Measurements from ENCODE around the gene DAPK1. TPM values are rescaled to one million over a fixed set of nuclear protein-coding genes. Genes with fewer than 3 reads are reported as not detected.
A peak's percentile ranks its signal among the peaks of the same experiment; 100 is the strongest.
"Not testable (repeated sequence)": the region's sequence is repeated elsewhere in the genome, so short reads cannot be mapped to it uniquely, and the experiment has no call there.

DAPK1 gene
- total and polyA plus RNA-seq, 2 donors = 28.1 to 35.5 TPM

DNA sequence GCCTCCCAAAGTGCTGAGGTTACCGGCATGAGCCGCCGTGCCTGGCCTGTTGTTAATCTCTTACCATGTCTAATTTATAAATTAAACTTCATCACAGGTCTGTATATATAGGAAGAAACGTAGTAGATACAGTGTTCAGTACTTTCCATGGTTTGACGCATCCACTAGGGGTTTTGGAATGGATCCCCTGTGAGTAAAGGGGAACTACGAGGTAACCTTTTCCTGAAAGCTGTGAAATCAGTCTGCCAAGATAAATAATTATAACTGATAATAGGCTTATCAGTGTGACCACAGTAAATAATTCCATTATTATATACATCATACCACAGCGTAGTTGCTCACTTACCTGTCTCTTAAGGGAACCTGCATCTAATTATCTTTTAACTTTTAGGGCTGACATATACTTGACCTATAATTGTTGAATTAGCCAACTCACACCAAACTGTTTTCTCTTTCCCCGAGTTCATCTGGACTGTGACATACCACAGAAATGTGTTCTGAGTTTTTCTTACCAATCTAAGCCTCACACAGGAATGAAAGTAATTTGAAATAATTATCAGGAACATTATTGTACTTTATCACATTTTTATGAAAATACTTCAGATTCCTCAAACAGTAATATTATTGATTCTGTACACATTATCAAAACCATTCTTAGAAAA is 42.9 kb downstream of the DAPK1 start:
- Histone ChIP-seq H3K27me3 (ENCODE audit: control insufficient read depth in 2 of 2, insufficient read depth in 1 of 2, low read length in 1 of 2) (no peaks in the 10 kb centered on the region), H3K4me1 (ENCODE audit: control insufficient read depth in 2 of 2, insufficient read depth in 2 of 2, low read length in 2 of 2) (peaks cover 9 to 25% of the 10 kb centered on the region in 2 donors), H3K27ac (ENCODE audit: low read depth in 1 of 2, low read length in 1 of 2) (no peak overlapping the region), H3K36me3 (ENCODE audit: control insufficient read depth in 2 of 2, insufficient read depth in 2 of 2, low read length in 1 of 2) (peaks cover 6 to 45% of the 10 kb centered on the region in 2 donors), H3K9me3 (ENCODE audit: control insufficient read depth in 2 of 2, insufficient read depth in 1 of 2, low read length in 1 of 2) (no peaks in the 10 kb centered on the region), H3K4me3 (ENCODE audit: low read length in 2 of 2) (no peak overlapping the region)
- 97% methylated on average over 8 of the region's 8 CpGs for WGBS
- no peak for DNase-seq (ENCODE audit: low read depth in 6 of 9, low spot score in 9 of 9)

DNA sequence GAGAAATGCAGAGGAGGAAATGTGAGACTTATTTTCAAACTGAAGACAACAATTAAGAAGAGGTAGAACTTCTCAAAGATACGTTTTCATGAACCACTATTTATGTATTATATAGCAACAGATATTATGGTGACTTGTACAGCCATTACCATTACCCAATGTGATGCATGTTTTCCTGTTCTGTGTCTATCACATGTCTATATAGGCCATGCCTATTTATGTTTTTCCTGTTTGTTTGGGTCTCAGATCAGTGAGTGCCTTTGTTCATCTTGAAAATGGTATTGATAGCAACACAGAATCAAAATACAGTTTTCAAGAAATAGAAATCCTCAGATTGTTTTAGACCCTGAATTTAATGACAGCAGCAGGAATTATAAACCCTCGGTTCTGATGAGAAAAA is 44.0 kb downstream of the DAPK1 start:
- H3K27ac ChIP-seq (ENCODE audit: low read depth in 1 of 2, low read length in 1 of 2) = no peak overlapping the region
- H3K9me3 ChIP-seq (ENCODE audit: control insufficient read depth in 2 of 2, insufficient read depth in 1 of 2, low read length in 1 of 2) = no peaks in the 10 kb centered on the region
- H3K4me3 ChIP-seq (ENCODE audit: low read length in 2 of 2) = no peak overlapping the region
- H3K27me3 ChIP-seq (ENCODE audit: control insufficient read depth in 2 of 2, insufficient read depth in 1 of 2, low read length in 1 of 2) = no peaks in the 10 kb centered on the region
- DNase-seq (ENCODE audit: low read depth in 6 of 9, low spot score in 9 of 9) = no peak
- peaks cover 6 to 51% of the 10 kb centered on the region in 2 donors for H3K36me3 ChIP-seq (ENCODE audit: control insufficient read depth in 2 of 2, insufficient read depth in 2 of 2, low read length in 1 of 2)
- peaks cover 4 to 27% of the 10 kb centered on the region in 2 donors for H3K4me1 ChIP-seq (ENCODE audit: control insufficient read depth in 2 of 2, insufficient read depth in 2 of 2, low read length in 2 of 2)
- WGBS = 97% methylated on average over 2 of the region's 2 CpGs

DNA sequence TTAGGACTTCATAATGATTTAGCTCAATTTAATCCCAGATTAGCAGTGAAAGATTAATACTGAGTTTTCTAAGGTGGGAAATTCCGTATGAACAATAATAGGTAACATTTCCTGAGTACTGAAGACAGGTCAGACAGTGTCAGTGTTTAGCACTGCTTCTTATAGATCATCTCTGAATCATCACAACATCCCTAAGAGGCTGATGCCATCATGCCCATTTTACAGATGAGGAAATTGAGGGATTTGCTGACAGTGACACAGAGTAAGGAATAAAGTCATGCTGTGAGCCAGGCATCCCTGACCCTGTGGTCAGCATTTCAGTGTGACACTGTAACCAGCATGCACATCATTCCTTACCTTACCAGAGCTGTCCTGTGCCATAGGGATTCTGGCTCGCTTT is 44.5 kb downstream of the DAPK1 start:
- Histone ChIP-seq H3K36me3 (ENCODE audit: control insufficient read depth in 2 of 2, insufficient read depth in 2 of 2, low read length in 1 of 2) (peaks cover 6 to 51% of the 10 kb centered on the region in 2 donors), H3K4me1 (ENCODE audit: control insufficient read depth in 2 of 2, insufficient read depth in 2 of 2, low read length in 2 of 2) (peaks cover 4 to 25% of the 10 kb centered on the region in 2 donors), H3K9me3 (ENCODE audit: control insufficient read depth in 2 of 2, insufficient read depth in 1 of 2, low read length in 1 of 2) (no peaks in the 10 kb centered on the region), H3K27ac (ENCODE audit: low read depth in 1 of 2, low read length in 1 of 2) (no peak overlapping the region), H3K4me3 (ENCODE audit: low read length in 2 of 2) (no peak overlapping the region), H3K27me3 (ENCODE audit: control insufficient read depth in 2 of 2, insufficient read depth in 1 of 2, low read length in 1 of 2) (no peaks in the 10 kb centered on the region)
- no peak for DNase-seq (ENCODE audit: low read depth in 6 of 9, low spot score in 9 of 9)
- WGBS = 74% methylated on average over 2 of the region's 2 CpGs

DNA sequence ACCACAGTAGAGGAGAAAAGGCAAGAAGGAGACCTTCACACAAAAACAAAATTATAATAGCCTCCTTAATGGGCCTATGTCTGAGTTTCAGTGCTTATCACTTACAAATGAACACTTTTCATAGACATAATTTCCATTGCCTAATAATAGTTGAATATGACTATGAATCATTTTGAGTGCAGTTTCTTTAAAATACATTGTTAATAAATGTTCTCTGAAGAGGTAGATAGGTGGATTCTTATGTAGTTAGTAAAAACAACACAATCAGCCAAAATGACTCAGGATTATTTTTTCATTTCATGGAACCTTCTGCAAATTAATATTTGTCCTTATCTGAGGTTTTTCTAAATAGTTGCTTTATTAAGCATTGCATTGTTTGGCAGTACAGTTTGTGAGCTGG is 45.6 kb downstream of the DAPK1 start:
- Histone ChIP-seq H3K27me3 (ENCODE audit: control insufficient read depth in 2 of 2, insufficient read depth in 1 of 2, low read length in 1 of 2) (no peaks in the 10 kb centered on the region), H3K27ac (ENCODE audit: low read depth in 1 of 2, low read length in 1 of 2) (no peak overlapping the region), H3K4me3 (ENCODE audit: low read length in 2 of 2) (no peak overlapping the region), H3K36me3 (ENCODE audit: control insufficient read depth in 2 of 2, insufficient read depth in 2 of 2, low read length in 1 of 2) (peaks cover 6 to 47% of the 10 kb centered on the region in 2 donors), H3K4me1 (ENCODE audit: control insufficient read depth in 2 of 2, insufficient read depth in 2 of 2, low read length in 2 of 2) (peaks cover 6 to 25% of the 10 kb centered on the region in 2 donors), H3K9me3 (ENCODE audit: control insufficient read depth in 2 of 2, insufficient read depth in 1 of 2, low read length in 1 of 2) (no peaks in the 10 kb centered on the region)
- no peak for DNase-seq (ENCODE audit: low read depth in 6 of 9, low spot score in 9 of 9)

DNA sequence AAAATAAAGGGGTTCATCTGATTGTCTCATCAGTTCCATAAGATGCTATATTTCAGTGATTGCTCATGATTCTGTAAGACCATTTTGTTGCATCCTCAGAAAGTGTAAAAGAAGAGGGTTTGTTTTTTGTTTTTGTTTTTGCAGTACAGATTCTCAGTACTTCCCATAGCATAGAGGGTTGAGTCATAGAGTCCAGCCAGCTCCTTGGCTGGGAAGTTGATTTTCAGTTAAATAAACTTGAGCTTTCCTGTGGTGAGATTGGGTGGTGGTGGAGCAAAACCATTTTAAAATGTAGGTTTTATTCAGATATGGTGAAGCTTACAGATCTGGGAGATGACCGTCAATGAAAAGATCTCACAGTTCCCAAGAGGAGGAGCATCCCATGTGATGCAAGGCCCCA is 48.2 kb downstream of the DAPK1 start:
- Histone ChIP-seq H3K4me3 (ENCODE audit: low read length in 2 of 2) (no peak overlapping the region), H3K36me3 (ENCODE audit: control insufficient read depth in 2 of 2, insufficient read depth in 2 of 2, low read length in 1 of 2) (peaks cover 6 to 31% of the 10 kb centered on the region in 2 donors), H3K27me3 (ENCODE audit: control insufficient read depth in 2 of 2, insufficient read depth in 1 of 2, low read length in 1 of 2) (no peaks in the 10 kb centered on the region), H3K27ac (ENCODE audit: low read depth in 1 of 2, low read length in 1 of 2) (peak overlapping the region in 1 of 2 donors; percentile 14), H3K4me1 (ENCODE audit: control insufficient read depth in 2 of 2, insufficient read depth in 2 of 2, low read length in 2 of 2) (peaks cover 16 to 42% of the 10 kb centered on the region in 2 donors), H3K9me3 (ENCODE audit: control insufficient read depth in 2 of 2, insufficient read depth in 1 of 2, low read length in 1 of 2) (no peaks in the 10 kb centered on the region)
- no peak for DNase-seq (ENCODE audit: low read depth in 6 of 9, low spot score in 9 of 9)
- 91% methylated on average over 1 of the region's 1 CpG for WGBS

DNA sequence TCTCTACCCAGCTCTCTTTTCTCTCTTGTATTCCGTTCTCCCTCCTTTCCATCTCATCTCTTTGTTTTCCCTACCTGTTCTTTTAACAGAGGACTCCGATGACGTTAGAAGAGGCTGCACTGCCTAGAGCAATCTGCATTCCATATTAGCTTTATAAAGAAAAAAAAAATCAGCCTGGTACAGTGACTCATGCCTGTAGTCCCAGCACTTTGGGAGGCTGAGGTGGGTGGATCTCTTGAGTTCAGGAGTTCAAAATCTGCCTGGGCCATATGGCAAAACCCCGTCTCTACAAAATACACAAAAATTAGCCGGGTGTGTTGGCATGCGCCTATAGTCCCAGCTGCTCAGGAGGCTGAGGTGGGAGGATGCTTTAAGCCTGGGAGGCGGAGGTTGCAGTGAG is 49.0 kb downstream of the DAPK1 start:
- no peaks in the 10 kb centered on the region for H3K9me3 ChIP-seq (ENCODE audit: control insufficient read depth in 2 of 2, insufficient read depth in 1 of 2, low read length in 1 of 2)
- WGBS = 83% methylated on average over 7 of the region's 7 CpGs
- no peak overlapping the region for H3K4me3 ChIP-seq (ENCODE audit: low read length in 2 of 2)
- no peaks in the 10 kb centered on the region for H3K27me3 ChIP-seq (ENCODE audit: control insufficient read depth in 2 of 2, insufficient read depth in 1 of 2, low read length in 1 of 2)
- H3K36me3 ChIP-seq (ENCODE audit: control insufficient read depth in 2 of 2, insufficient read depth in 2 of 2, low read length in 1 of 2) = peaks cover 6 to 23% of the 10 kb centered on the region in 2 donors
- no peak overlapping the region for H3K27ac ChIP-seq (ENCODE audit: low read depth in 1 of 2, low read length in 1 of 2)
- DNase-seq (ENCODE audit: low read depth in 6 of 9, low spot score in 9 of 9) = no peak
- H3K4me1 ChIP-seq (ENCODE audit: control insufficient read depth in 2 of 2, insufficient read depth in 2 of 2, low read length in 2 of 2) = peaks cover 21 to 50% of the 10 kb centered on the region in 2 donors

DNA sequence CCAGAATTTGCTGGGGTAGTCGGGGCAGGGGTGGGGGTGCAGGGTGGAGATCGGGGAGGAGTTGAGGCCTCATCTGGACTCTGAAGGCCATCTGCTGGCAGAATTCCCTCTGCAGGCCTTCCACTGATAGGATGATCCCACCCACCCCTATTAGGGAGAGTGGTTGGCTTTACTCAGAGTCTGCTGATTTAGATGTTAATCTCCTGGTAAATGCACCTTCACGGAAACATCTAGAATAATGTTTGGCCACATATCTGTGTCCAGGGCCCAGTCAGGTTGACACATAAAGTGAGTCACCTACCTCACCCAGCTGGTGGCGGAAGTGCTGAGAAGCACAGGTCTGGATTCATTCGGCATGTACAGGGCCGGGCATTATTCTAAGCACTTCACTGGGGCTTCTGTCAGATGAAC is 50.0 kb downstream of the DAPK1 start:
- Histone ChIP-seq H3K9me3 (ENCODE audit: control insufficient read depth in 2 of 2, insufficient read depth in 1 of 2, low read length in 1 of 2) (no peaks in the 10 kb centered on the region), H3K27ac (ENCODE audit: low read depth in 1 of 2, low read length in 1 of 2) (peak overlapping the region in 1 of 2 donors; percentile 98), H3K4me1 (ENCODE audit: control insufficient read depth in 2 of 2, insufficient read depth in 2 of 2, low read length in 2 of 2) (peaks cover 22 to 54% of the 10 kb centered on the region in 2 donors), H3K36me3 (ENCODE audit: control insufficient read depth in 2 of 2, insufficient read depth in 2 of 2, low read length in 1 of 2) (peaks cover under 1 to 13% of the 10 kb centered on the region in 2 donors), H3K4me3 (ENCODE audit: low read length in 2 of 2) (no peak overlapping the region), H3K27me3 (ENCODE audit: control insufficient read depth in 2 of 2, insufficient read depth in 1 of 2, low read length in 1 of 2) (no peaks in the 10 kb centered on the region)
- no peak for DNase-seq (ENCODE audit: low read depth in 6 of 9, low spot score in 9 of 9)
- WGBS = 99% methylated on average over 6 of the region's 6 CpGs

DNA sequence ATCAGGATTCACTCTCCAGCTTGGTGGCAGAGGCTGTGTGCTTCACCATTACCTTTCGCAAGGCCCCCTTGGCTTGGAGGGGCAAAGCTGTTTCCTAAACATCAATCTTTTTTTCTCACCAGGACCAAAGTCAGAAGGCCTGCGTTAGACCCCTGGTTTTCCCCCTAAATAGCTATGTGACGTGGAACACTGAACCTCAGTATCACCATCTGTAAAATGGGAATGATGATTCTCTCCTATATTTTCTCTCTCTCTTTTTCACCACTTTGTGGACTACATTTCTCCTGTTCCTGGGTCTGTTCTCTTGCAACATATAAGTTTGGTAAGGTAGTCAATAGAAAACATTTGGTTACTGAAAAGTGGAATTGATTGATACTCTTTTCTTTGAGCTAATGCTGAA is 50.5 kb downstream of the DAPK1 start:
- H3K27ac ChIP-seq (ENCODE audit: low read depth in 1 of 2, low read length in 1 of 2) = peak overlapping the region in 1 of 2 donors; percentile 98

DNA sequence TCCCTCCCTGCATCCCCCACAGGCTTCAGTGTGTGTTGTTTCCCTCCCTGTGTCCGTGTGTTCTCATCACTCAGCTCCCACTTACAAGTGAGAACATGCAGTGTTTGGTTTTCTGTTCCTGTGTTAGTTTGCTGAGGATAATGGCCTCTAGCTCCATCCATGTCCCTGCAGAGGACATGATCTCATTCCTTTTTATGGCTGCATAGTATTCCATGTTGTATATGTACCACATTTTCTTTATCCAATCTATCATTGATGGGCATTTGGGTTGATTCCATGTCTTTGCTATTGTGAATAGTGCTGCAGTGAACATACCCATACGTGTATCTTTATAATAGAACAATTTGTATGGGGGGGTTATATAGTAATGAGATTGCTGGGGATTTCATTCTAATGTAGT is 51.4 kb downstream of the DAPK1 start:
- not testable (repeated sequence) for H3K9me3 ChIP-seq (ENCODE audit: control insufficient read depth in 2 of 2, insufficient read depth in 1 of 2, low read length in 1 of 2); H3K27me3 ChIP-seq (ENCODE audit: control insufficient read depth in 2 of 2, insufficient read depth in 1 of 2, low read length in 1 of 2); H3K4me3 ChIP-seq (ENCODE audit: low read length in 2 of 2); DNase-seq (ENCODE audit: low read depth in 6 of 9, low spot score in 9 of 9)
- 99% methylated on average over 2 of the region's 2 CpGs for WGBS
- Histone ChIP-seq H3K27ac (ENCODE audit: low read depth in 1 of 2, low read length in 1 of 2) (peak overlapping the region in 1 of 2 donors; percentile 98), H3K4me1 (ENCODE audit: control insufficient read depth in 2 of 2, insufficient read depth in 2 of 2, low read length in 2 of 2) (peaks cover 26 to 66% of the 10 kb centered on the region in 2 donors), H3K36me3 (ENCODE audit: control insufficient read depth in 2 of 2, insufficient read depth in 2 of 2, low read length in 1 of 2) (peaks cover 0 to 13% of the 10 kb centered on the region in 2 donors)

More for the DNA sequence above, 50.5 kb downstream of the DAPK1 start:
- H3K27me3 ChIP-seq (ENCODE audit: control insufficient read depth in 2 of 2, insufficient read depth in 1 of 2, low read length in 1 of 2) = no peaks in the 10 kb centered on the region
- H3K36me3 ChIP-seq (ENCODE audit: control insufficient read depth in 2 of 2, insufficient read depth in 2 of 2, low read length in 1 of 2) = peaks cover 0 to 13% of the 10 kb centered on the region in 2 donors
- no peak for DNase-seq (ENCODE audit: low read depth in 6 of 9, low spot score in 9 of 9)
- H3K9me3 ChIP-seq (ENCODE audit: control insufficient read depth in 2 of 2, insufficient read depth in 1 of 2, low read length in 1 of 2) = no peaks in the 10 kb centered on the region
- H3K4me3 ChIP-seq (ENCODE audit: low read length in 2 of 2) = no peak overlapping the region
- peaks cover 25 to 58% of the 10 kb centered on the region in 2 donors for H3K4me1 ChIP-seq (ENCODE audit: control insufficient read depth in 2 of 2, insufficient read depth in 2 of 2, low read length in 2 of 2)
- WGBS = 98% methylated on average over 3 of the region's 3 CpGs

All from thymus (tissue), 11 donors.